Neural progenitor cell (in vitro differentiated cells): ENCODE data around the gene MEF2B.

Experiments used
- EZH2 ChIP-seq: fragments of 200-600 bp; sonication (generic); IDR thresholded peaks from 2 replicates; pipeline ENCODE4 v1.6.1; 2017; ENCODE audit warnings: antibody characterized with exemption, mild to moderate bottlenecking, moderate library complexity
- TF ChIP-seq, protein P1 (sequence below): fragments of 200-600 bp; sonication (generic); IDR thresholded peaks from 2 replicates; pipeline ENCODE4 v1.5.1; 2017; ENCODE audit warnings: antibody characterized with exemption, mild to moderate bottlenecking

GRCh38 chr19:19214892-19215291 lies 44.8 kb upstream of the MEF2B start:
- no peak for TF ChIP-seq EZH2
- TF ChIP-seq, protein P1, sequence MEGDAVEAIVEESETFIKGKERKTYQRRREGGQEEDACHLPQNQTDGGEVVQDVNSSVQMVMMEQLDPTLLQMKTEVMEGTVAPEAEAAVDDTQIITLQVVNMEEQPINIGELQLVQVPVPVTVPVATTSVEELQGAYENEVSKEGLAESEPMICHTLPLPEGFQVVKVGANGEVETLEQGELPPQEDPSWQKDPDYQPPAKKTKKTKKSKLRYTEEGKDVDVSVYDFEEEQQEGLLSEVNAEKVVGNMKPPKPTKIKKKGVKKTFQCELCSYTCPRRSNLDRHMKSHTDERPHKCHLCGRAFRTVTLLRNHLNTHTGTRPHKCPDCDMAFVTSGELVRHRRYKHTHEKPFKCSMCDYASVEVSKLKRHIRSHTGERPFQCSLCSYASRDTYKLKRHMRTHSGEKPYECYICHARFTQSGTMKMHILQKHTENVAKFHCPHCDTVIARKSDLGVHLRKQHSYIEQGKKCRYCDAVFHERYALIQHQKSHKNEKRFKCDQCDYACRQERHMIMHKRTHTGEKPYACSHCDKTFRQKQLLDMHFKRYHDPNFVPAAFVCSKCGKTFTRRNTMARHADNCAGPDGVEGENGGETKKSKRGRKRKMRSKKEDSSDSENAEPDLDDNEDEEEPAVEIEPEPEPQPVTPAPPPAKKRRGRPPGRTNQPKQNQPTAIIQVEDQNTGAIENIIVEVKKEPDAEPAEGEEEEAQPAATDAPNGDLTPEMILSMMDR, result no peak
